ENCODE results near the gene KIFC1. TPM values are rescaled to one million over a fixed set of nuclear protein-coding genes. Genes with fewer than 3 reads are reported as not detected.

Gene KIFC1
- total RNA-seq, 1 experiment from 2014 or later = 65.3 TPM

- H3K9me3 Mint-ChIP-seq (ENCODE audit: unreplicated experiment) = no peaks in the 10 kb centered on the region
- Histone ChIP-seq H3K27me3 (replicated peaks; ENCODE audit: control insufficient read depth, insufficient read depth, low read length) (no peaks in the 10 kb centered on the region), H3K4me3 (ENCODE audit: low read depth, low read length) (no peak overlapping the region), H3K36me3 (ENCODE audit: control insufficient read depth, insufficient read depth, low read length) (no peaks in the 10 kb centered on the region), H3K4me1 (no peaks in the 10 kb centered on the region), H3K9me3 (no peaks in the 10 kb centered on the region)
- CTCF ChIA-PET = interaction anchor here (0.5 to 0.6 kb wide), 2 partner anchors 48 to 57 kb away, joined by 3 to 8 read pairs; no protein-coding TSS in a partner anchor
- H3K27ac Mint-ChIP-seq (ENCODE audit: unreplicated experiment) = no peak overlapping the region
- BruUV-seq (replicated peaks) = no TSS peak
- H3K4me3 Mint-ChIP-seq (ENCODE audit: unreplicated experiment) = no peak overlapping the region
- intact Hi-C loops (cut with micrococcal nuclease; ENCODE audit: unreplicated experiment) = no loop called here
- no peaks in the 10 kb centered on the region for H3K36me3 Mint-ChIP-seq (ENCODE audit: insufficient read depth, unreplicated experiment)
- DNase-seq = no peak
- H3K27me3 Mint-ChIP-seq (ENCODE audit: insufficient read depth, unreplicated experiment) = no peaks in the 10 kb centered on the region
- POLR2A ChIA-PET = interaction anchor here (0.7 kb wide), 1 partner anchor 65 kb away, joined by 4 read pairs; no protein-coding TSS in a partner anchor
- H3K4me1 Mint-ChIP-seq (ENCODE audit: low read depth, unreplicated experiment) = no peaks in the 10 kb centered on the region
- TF ChIP-seq, protein P1, sequence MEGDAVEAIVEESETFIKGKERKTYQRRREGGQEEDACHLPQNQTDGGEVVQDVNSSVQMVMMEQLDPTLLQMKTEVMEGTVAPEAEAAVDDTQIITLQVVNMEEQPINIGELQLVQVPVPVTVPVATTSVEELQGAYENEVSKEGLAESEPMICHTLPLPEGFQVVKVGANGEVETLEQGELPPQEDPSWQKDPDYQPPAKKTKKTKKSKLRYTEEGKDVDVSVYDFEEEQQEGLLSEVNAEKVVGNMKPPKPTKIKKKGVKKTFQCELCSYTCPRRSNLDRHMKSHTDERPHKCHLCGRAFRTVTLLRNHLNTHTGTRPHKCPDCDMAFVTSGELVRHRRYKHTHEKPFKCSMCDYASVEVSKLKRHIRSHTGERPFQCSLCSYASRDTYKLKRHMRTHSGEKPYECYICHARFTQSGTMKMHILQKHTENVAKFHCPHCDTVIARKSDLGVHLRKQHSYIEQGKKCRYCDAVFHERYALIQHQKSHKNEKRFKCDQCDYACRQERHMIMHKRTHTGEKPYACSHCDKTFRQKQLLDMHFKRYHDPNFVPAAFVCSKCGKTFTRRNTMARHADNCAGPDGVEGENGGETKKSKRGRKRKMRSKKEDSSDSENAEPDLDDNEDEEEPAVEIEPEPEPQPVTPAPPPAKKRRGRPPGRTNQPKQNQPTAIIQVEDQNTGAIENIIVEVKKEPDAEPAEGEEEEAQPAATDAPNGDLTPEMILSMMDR (IDR thresholded peaks at IDR 0.05; ENCODE audit: insufficient read depth in 1 of 2, low read depth in 1 of 2, low read length in 1 of 2, severe bottlenecking in 1 of 2, unreplicated experiment in 1 of 2) = no peak
Measured at GRCh38 chr6:33383427-33384185, 8.0 kb upstream of the KIFC1 start.

DNA sequence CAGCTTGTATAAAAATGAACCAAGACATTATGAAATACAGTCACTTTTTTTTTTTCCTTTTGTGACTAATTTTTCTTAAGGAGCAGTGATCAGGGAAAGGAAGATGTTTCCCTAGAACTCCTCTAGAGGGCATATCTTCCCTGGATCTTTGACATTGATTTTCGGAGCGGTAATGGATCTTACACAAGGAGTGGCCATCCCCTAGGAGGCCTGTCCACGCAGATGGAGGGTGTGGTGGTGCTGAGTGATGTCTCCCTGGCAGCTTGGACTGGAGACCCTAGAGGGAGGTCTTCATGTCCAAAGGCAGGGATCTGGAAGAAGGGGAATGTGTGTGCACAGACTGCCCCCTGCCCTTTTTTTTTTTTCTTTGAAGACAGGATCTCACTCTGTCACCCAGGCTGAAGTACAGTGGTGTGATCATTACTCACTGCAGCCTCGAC is 7.0 kb upstream of the KIFC1 start:
- Histone ChIP-seq H3K27me3 (replicated peaks; ENCODE audit: control insufficient read depth, insufficient read depth, low read length) (no peaks in the 10 kb centered on the region), H3K4me1 (no peaks in the 10 kb centered on the region), H3K9me3 (no peaks in the 10 kb centered on the region), H3K4me3 (ENCODE audit: low read depth, low read length) (no peak overlapping the region), H3K36me3 (ENCODE audit: control insufficient read depth, insufficient read depth, low read length) (no peaks in the 10 kb centered on the region)
- BruUV-seq (replicated peaks) = no TSS peak
- intact Hi-C loops (cut with micrococcal nuclease; ENCODE audit: unreplicated experiment) = no loop called here
- TF ChIP-seq, protein P1 (IDR thresholded peaks at IDR 0.05; ENCODE audit: insufficient read depth in 1 of 2, low read depth in 1 of 2, low read length in 1 of 2, severe bottlenecking in 1 of 2, unreplicated experiment in 1 of 2) = peak; percentile 23 to 39
- Mint-ChIP-seq H3K4me1 (ENCODE audit: low read depth, unreplicated experiment) (no peaks in the 10 kb centered on the region), H3K4me3 (ENCODE audit: unreplicated experiment) (no peak overlapping the region), H3K9me3 (ENCODE audit: unreplicated experiment) (no peaks in the 10 kb centered on the region), H3K27ac (ENCODE audit: unreplicated experiment) (no peak overlapping the region), H3K27me3 (ENCODE audit: insufficient read depth, unreplicated experiment) (no peaks in the 10 kb centered on the region), H3K36me3 (ENCODE audit: insufficient read depth, unreplicated experiment) (no peaks in the 10 kb centered on the region)
- ChIA-PET CTCF (interaction anchor here (0.5 kb wide), 1 partner anchor 49 kb away, joined by 3 read pairs; no protein-coding TSS in a partner anchor), POLR2A (interaction anchor here (0.7 kb wide), 1 partner anchor 66 kb away, joined by 4 read pairs; no protein-coding TSS in a partner anchor)
- peak in 1 of 2 experiments; percentile 30 for DNase-seq

DNA sequence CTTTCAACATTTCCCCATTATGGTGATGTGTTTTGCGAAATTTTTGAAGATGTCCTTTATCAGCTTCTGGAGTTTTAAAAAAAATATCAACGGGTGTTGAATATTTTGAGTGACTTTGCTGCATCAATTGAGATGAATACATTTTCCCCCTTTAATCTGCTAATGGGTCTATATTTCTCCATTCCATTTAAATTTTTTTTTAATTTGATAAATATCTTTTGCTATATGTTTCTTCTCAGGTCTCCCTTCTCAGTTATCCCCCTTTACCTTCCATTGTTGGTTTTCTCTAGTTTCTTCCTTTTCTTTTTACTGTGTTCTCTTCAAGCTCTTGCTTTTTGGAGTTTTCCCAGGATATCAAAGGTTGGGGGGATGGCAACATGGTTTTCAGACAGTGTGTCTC is 1.4 kb upstream of the KIFC1 start:
- intact Hi-C loops (cut with micrococcal nuclease; ENCODE audit: unreplicated experiment) = loop anchor here (2.0 to 5.0 kb wide), 3 partner anchors 29 to 1448 kb away; partner anchors contain the start of genes CUTA, RXRB and SLC39A7
- no peak for DNase-seq
- no peaks in the 10 kb centered on the region for H3K9me3 Mint-ChIP-seq (ENCODE audit: unreplicated experiment)
- H3K4me1 Mint-ChIP-seq (ENCODE audit: low read depth, unreplicated experiment) = peaks cover 24% of the 10 kb centered on the region
- H3K4me3 Mint-ChIP-seq (ENCODE audit: unreplicated experiment) = no peak overlapping the region
- Histone ChIP-seq H3K4me1 (peaks cover 12% of the 10 kb centered on the region), H3K36me3 (ENCODE audit: control insufficient read depth, insufficient read depth, low read length) (no peaks in the 10 kb centered on the region), H3K9me3 (no peaks in the 10 kb centered on the region), H3K27me3 (replicated peaks; ENCODE audit: control insufficient read depth, insufficient read depth, low read length) (no peaks in the 10 kb centered on the region), H3K4me3 (ENCODE audit: low read depth, low read length) (no peak overlapping the region)
- peaks cover 26% of the 10 kb centered on the region for H3K36me3 Mint-ChIP-seq (ENCODE audit: insufficient read depth, unreplicated experiment)
- no peak overlapping the region for H3K27ac Mint-ChIP-seq (ENCODE audit: unreplicated experiment)
- H3K27me3 Mint-ChIP-seq (ENCODE audit: insufficient read depth, unreplicated experiment) = no peaks in the 10 kb centered on the region
- TF ChIP-seq, protein P1 (IDR thresholded peaks at IDR 0.05; ENCODE audit: insufficient read depth in 1 of 2, low read depth in 1 of 2, low read length in 1 of 2, severe bottlenecking in 1 of 2, unreplicated experiment in 1 of 2) = no peak
- no TSS peak for BruUV-seq (replicated peaks)
- ChIA-PET CTCF (interaction anchor here (0.9 to 1.4 kb wide), 4 partner anchors 20 to 72 kb away, joined by 3 to 9 read pairs (median 6); partner anchors contain the start of genes PHF1 and ZBTB22), POLR2A (no interaction called here)
